Gastrocnemius medialis (tissue), 4 donors: ENCODE measurements around the gene RASIP1. TPM values are rescaled to one million over a fixed set of nuclear protein-coding genes. Genes with fewer than 3 reads are reported as not detected.
"Not testable (repeated sequence)": the region's sequence is repeated elsewhere in the genome, so short reads cannot be mapped to it uniquely, and the experiment has no call there.

Source experiments
- ATAC-seq, 2 donors: fragments of 150-250 bp; one replicate each; pipeline ENCODE4 v1.9.1; 2016
- DNase-seq, 2 donors: peaks; one replicate each; pipeline ENCODE4 v3.0.0-alpha.2; 2019
- H3K27ac ChIP-seq, 4 donors: fragments of 200-600 bp; sonication (generic); 1 replicate in 1 of 4; 2 replicates in 3 of 4; pipeline ENCODE4 v1.5.1; 2016 to 2018; ENCODE audit warnings: mild to moderate bottlenecking in 2 of 4, moderate library complexity in 1 of 4
- H3K27me3 ChIP-seq, 3 donors: fragments of 200-600 bp; sonication (generic) in 2 of 3; 1 replicate in 1 of 3; 2 replicates in 2 of 3; pipeline versions ENCODE4 v1.5.1 to v1.6.0; 2016 to 2019; ENCODE audit warnings: mild to moderate bottlenecking in 1 of 3, moderate library complexity in 1 of 3
- H3K36me3 ChIP-seq, 2 donors: fragments of 200-600 bp; sonication (generic) in 1 of 2; one replicate each; pipeline ENCODE4 v1.5.1; 2017 to 2018
- H3K4me1 ChIP-seq, 2 donors: fragments of 200-600 bp; sonication (generic) in 1 of 2; one replicate each; pipeline ENCODE4 v1.5.1; 2016 to 2017; ENCODE audit warnings: mild to moderate bottlenecking in 2 of 2
- H3K4me3 ChIP-seq, 4 donors: fragments of 200-600 bp; sonication (generic) in 3 of 4; 1 replicate in 1 of 4; 2 replicates in 3 of 4; pipeline ENCODE4 v1.5.1; 2016 to 2019; ENCODE audit warnings: mild to moderate bottlenecking in 2 of 4
- H3K9me3 ChIP-seq, 3 donors: fragments of 200-600 bp; sonication (generic) in 2 of 3; 1 replicate in 1 of 3; 2 replicates in 2 of 3; pipeline ENCODE4 v1.5.1; 2016 to 2019
- CTCF ChIP-seq, 5 experiments: fragments of 450-650 bp in 3 of 5; fragments of 200-600 bp in 2 of 5; sonication (generic) in 2 of 5; IDR thresholded peaks in 4 of 5; conservative IDR thresholded peaks in 1 of 5; 1 replicate in 4 of 5; 2 replicates in 1 of 5; pipeline ENCODE4 v1.5.1; 2016 to 2019; ENCODE audit warnings: antibody characterized with exemption in 5 of 5, mild to moderate bottlenecking in 3 of 5, moderate library complexity in 3 of 5
- POLR2A ChIP-seq, 2 donors: fragments of 450-650 bp; IDR thresholded peaks; one replicate each; pipeline ENCODE4 v1.6.1; 2017; ENCODE audit warnings: antibody characterized with exemption in 2 of 2, mild to moderate bottlenecking in 2 of 2, moderate library complexity in 2 of 2
- in situ Hi-C, 4 donors: fragments of 200-750 bp; cut with MboI; loops; one replicate each; pipeline versions ENCODE4 v1.15.0 to v1.8.0; 2017; ENCODE audit warnings: low sequenced_read_pairs in 4 of 4
- intact Hi-C: fragments of 100-400 bp; cut with DNase I; formaldehyde crosslinking; loops from one replicate; pipeline ENCODE4 v1.15.1; 2023; ENCODE audit warnings: low total_unique reads
- total RNA-seq, 4 donors: library from RNA; depleted of rRNA; stranded (reverse); fragments of >200 nt; gene quantifications; one replicate each; pipeline versions ENCODE4 v1.1.0 to v1.2.3, GENCODE V29; 2016

Gene RASIP1
- 1 to 10 TPM; 3.4 to 8.1 (median 6.3) TPM for total RNA-seq

GRCh38 chr19:48740164-48740972 is at the start of gene RASIP1:
Gene RASIP1 (minus strand): TSS chr19:48740610. CDS start chr19:48740282, 328 bp downstream.
- ATAC-seq (no peak), DNase-seq (no peak)
- H3K9me3 ChIP-seq, result no peaks in the 10 kb centered on the region
- intact Hi-C loops (loop anchor here (5.0 kb wide), 1 partner anchor 97 kb away; the partner anchor contains the start of gene HSD17B14), in situ Hi-C loops (loop anchor here in 2 of 4 donors (10.0 to 25.0 kb wide), 2 partner anchors 96 to 103 kb away; partner anchors contain the start of genes CA11 (in 2 of the 2) and DBP (in 1 of the 2))
- TF ChIP-seq CTCF (IDR thresholded peaks at IDR 0.05 in 4 of 5, conservative IDR thresholded peaks at IDR 0.05 in 1 of 5) (no peak), POLR2A (IDR thresholded peaks at IDR 0.05) (peak; percentile 22 to 61)
- no peaks in the 10 kb centered on the region for H3K36me3 ChIP-seq
- H3K4me3 ChIP-seq, result peak within 1 kb of the TSS; percentile 50 to 75 (median 56)
- peak within 1 kb of the TSS; percentile 79 to 88 (median 86) for H3K27ac ChIP-seq
- no peaks in the 10 kb centered on the region for H3K27me3 ChIP-seq
- H3K4me1 ChIP-seq, result peaks cover 3 to 16% of the 10 kb centered on the region in 2 donors

- Histone ChIP-seq H3K4me1 (peaks cover 15 to 22% of the 10 kb centered on the region in 2 donors), H3K27ac (peak overlapping the region; percentile 85 to 89 (median 88))
- ATAC-seq (peak in 1 of 2 donors; percentile 46), DNase-seq (peak; percentile 50 to 83)
- H3K9me3 ChIP-seq, H3K4me3 ChIP-seq, H3K36me3 ChIP-seq, H3K27me3 ChIP-seq: not testable (repeated sequence)
- intact Hi-C loops (loop anchor here (2.0 kb wide), 1 partner anchor 149 kb away; no protein-coding TSS in a partner anchor), in situ Hi-C loops (loop anchor here in 1 of 4 donors (10.0 kb wide), 1 partner anchor 187 kb away; no protein-coding TSS in a partner anchor)
These were observed 46.9 kb upstream of the RASIP1 start for GRCh38 chr19:48787331-48787730.

- H3K27ac ChIP-seq, result peak overlapping the region; percentile 85 to 89 (median 88)
- peaks cover 15 to 26% of the 10 kb centered on the region in 2 donors for H3K4me1 ChIP-seq
- H3K4me3 ChIP-seq, H3K9me3 ChIP-seq, H3K36me3 ChIP-seq, H3K27me3 ChIP-seq: not testable (repeated sequence)
- ATAC-seq (peak; percentile 79 to 86), DNase-seq (peak; percentile 52 to 87)
- in situ Hi-C loops, result loop anchor here in 1 of 4 donors (10.0 kb wide), 1 partner anchor 188 kb away; no protein-coding TSS in a partner anchor
- intact Hi-C loops, result loop anchor here (2.0 kb wide), 1 partner anchor 148 kb away; no protein-coding TSS in a partner anchor
These were observed 46.0 kb upstream of the RASIP1 start for GRCh38 chr19:48786422-48786821.

GRCh38 chr19:48784527-48784926 is 44.1 kb upstream of the RASIP1 start:
- Histone ChIP-seq H3K27ac (peak overlapping the region; percentile 85 to 89 (median 88)), H3K4me3 (no peak overlapping the region), H3K9me3 (no peaks in the 10 kb centered on the region), H3K36me3 (no peaks in the 10 kb centered on the region), H3K27me3 (no peaks in the 10 kb centered on the region), H3K4me1 (peaks cover 19 to 26% of the 10 kb centered on the region in 2 donors)
- ATAC-seq (no peak), DNase-seq (no peak)
- in situ Hi-C loops (loop anchor here in 1 of 4 donors (10.0 kb wide), 1 partner anchor 190 kb away; no protein-coding TSS in a partner anchor), intact Hi-C loops (no loop called here)
- TF ChIP-seq CTCF (IDR thresholded peaks at IDR 0.05 in 4 of 5, conservative IDR thresholded peaks at IDR 0.05 in 1 of 5), result no peak
- TF ChIP-seq POLR2A (IDR thresholded peaks at IDR 0.05), result no peak

- no peaks in the 10 kb centered on the region for H3K36me3 ChIP-seq
- TF ChIP-seq POLR2A (IDR thresholded peaks at IDR 0.05) (peak in 1 of 2 donors; percentile 45), CTCF (IDR thresholded peaks at IDR 0.05 in 4 of 5, conservative IDR thresholded peaks at IDR 0.05 in 1 of 5) (no peak)
- DNase-seq (no peak), ATAC-seq (no peak)
- H3K4me3 ChIP-seq, result no peak overlapping the region
- intact Hi-C loops, result no loop called here
- H3K27me3 ChIP-seq, result no peaks in the 10 kb centered on the region
- H3K4me1 ChIP-seq, result peaks cover 5 to 6% of the 10 kb centered on the region in 2 donors
- H3K27ac ChIP-seq, result peak overlapping the region; percentile 75 to 84 (median 81)
- in situ Hi-C loops, result loop anchor here in 1 of 4 donors (10.0 kb wide), 1 partner anchor 194 kb away; no protein-coding TSS in a partner anchor
- no peaks in the 10 kb centered on the region for H3K9me3 ChIP-seq
These were observed 40.4 kb upstream of the RASIP1 start for GRCh38 chr19:48780631-48781391.
